ENCODE data around the gene NCK2.
"Not testable (repeated sequence)": the region's sequence is repeated elsewhere in the genome, so short reads cannot be mapped to it uniquely, and the experiment has no call there.

NCK2 gene

GRCh38 chr2:105881286-105882136, 136.8 kb downstream of the NCK2 start:
- no peak overlapping the region for H3K27ac ChIP-seq
- no peak for DNase-seq (ENCODE audit: low read depth, low spot score)

- H3K27ac ChIP-seq: no peak overlapping the region
- no peak for DNase-seq (ENCODE audit: low read depth, low spot score)
Observed at GRCh38 chr2:105882341-105882740, 137.6 kb downstream of the NCK2 start.

- no peak overlapping the region for H3K27ac ChIP-seq
- DNase-seq (ENCODE audit: low read depth, low spot score): no peak
Observed at GRCh38 chr2:105882920-105883435, 138.3 kb downstream of the NCK2 start.

GRCh38 chr2:105883911-105884694, 139.4 kb downstream of the NCK2 start:
- H3K27ac ChIP-seq: no peak overlapping the region
- DNase-seq (ENCODE audit: low read depth, low spot score): no peak

- no peak overlapping the region for H3K27ac ChIP-seq
- no peak for DNase-seq (ENCODE audit: low read depth, low spot score)
Observed at GRCh38 chr2:105885456-105885855, 140.7 kb downstream of the NCK2 start.

GRCh38 chr2:105886029-105886454, 141.3 kb downstream of the NCK2 start:
- DNase-seq (ENCODE audit: low read depth, low spot score): no peak
- no peak overlapping the region for H3K27ac ChIP-seq

GRCh38 chr2:105886687-105887086, 142.0 kb downstream of the NCK2 start:
- DNase-seq (ENCODE audit: low read depth, low spot score): no peak
- no peak overlapping the region for H3K27ac ChIP-seq

GRCh38 chr2:105887256-105887655, 142.5 kb downstream of the NCK2 start:
- no peak for DNase-seq (ENCODE audit: low read depth, low spot score)
- H3K27ac ChIP-seq: no peak overlapping the region

- no peak overlapping the region for H3K27ac ChIP-seq
Observed at GRCh38 chr2:105888625-105889024, 143.9 kb downstream of the NCK2 start.

GRCh38 chr2:105889046-105889445, 144.3 kb downstream of the NCK2 start:
- no peak overlapping the region for H3K27ac ChIP-seq
- no peak for DNase-seq (ENCODE audit: low read depth, low spot score)

More at GRCh38 chr2:105888625-105889024, 143.9 kb downstream of the NCK2 start:
- no peak for DNase-seq (ENCODE audit: low read depth, low spot score)

GRCh38 chr2:105890111-105890510, 145.4 kb downstream of the NCK2 start:
- H3K27ac ChIP-seq: no peak overlapping the region
- DNase-seq (ENCODE audit: low read depth, low spot score): no peak

GRCh38 chr2:105890856-105891255, 146.1 kb downstream of the NCK2 start:
- no peak overlapping the region for H3K27ac ChIP-seq
- no peak for DNase-seq (ENCODE audit: low read depth, low spot score)

GRCh38 chr2:105893011-105893995, 148.6 kb downstream of the NCK2 start:
- no peak overlapping the region for H3K27ac ChIP-seq
- DNase-seq (ENCODE audit: low read depth, low spot score): no peak

- no peak overlapping the region for H3K27ac ChIP-seq
- DNase-seq (ENCODE audit: low read depth, low spot score): no peak
Observed at GRCh38 chr2:105894327-105894944, 149.7 kb downstream of the NCK2 start.

GRCh38 chr2:105895990-105896764, 151.5 kb downstream of the NCK2 start:
- DNase-seq (ENCODE audit: low read depth, low spot score): no peak
- no peak overlapping the region for H3K27ac ChIP-seq

- no peak for DNase-seq (ENCODE audit: low read depth, low spot score)
- H3K27ac ChIP-seq: no peak overlapping the region
Observed at GRCh38 chr2:105896765-105897163, 152.1 kb downstream of the NCK2 start.

GRCh38 chr2:105897694-105898093, 153.0 kb downstream of the NCK2 start:
- H3K27ac ChIP-seq; DNase-seq (ENCODE audit: low read depth, low spot score): not testable (repeated sequence)

- H3K27ac ChIP-seq: no peak overlapping the region
- no peak for DNase-seq (ENCODE audit: low read depth, low spot score)
Observed at GRCh38 chr2:105903051-105903674, 158.5 kb downstream of the NCK2 start.

All from epithelial cell of prostate (primary cell).